ENCODE results near the gene IRAG1. TPM values are rescaled to one million over a fixed set of nuclear protein-coding genes. Genes with fewer than 3 reads are reported as not detected.
A peak's percentile ranks its signal among the peaks of the same experiment; 100 is the strongest.

Gene IRAG1
- total RNA-seq, 6 experiments from 2014 or later: 35.5 to 73.3 (median 38.2) TPM

- 0 out of 2 replicates have a peak overlapping the region, but pooled peaks have one; percentile 30 for H3K4me3 Mint-ChIP-seq
- H3K4me1 Mint-ChIP-seq (ENCODE audit: low read depth): peaks cover 49% of the 10 kb centered on the region
- H3K9me3 Mint-ChIP-seq: peaks cover 12% of the 10 kb centered on the region; the same call in 1 of the 2 replicates
- DNase-seq: peak; percentile 77
- H3K27ac Mint-ChIP-seq: peak overlapping the region; percentile 88
- peaks cover 17% of the 10 kb centered on the region for H3K36me3 Mint-ChIP-seq (ENCODE audit: low read depth)
- TF ChIP-seq, protein P1, sequence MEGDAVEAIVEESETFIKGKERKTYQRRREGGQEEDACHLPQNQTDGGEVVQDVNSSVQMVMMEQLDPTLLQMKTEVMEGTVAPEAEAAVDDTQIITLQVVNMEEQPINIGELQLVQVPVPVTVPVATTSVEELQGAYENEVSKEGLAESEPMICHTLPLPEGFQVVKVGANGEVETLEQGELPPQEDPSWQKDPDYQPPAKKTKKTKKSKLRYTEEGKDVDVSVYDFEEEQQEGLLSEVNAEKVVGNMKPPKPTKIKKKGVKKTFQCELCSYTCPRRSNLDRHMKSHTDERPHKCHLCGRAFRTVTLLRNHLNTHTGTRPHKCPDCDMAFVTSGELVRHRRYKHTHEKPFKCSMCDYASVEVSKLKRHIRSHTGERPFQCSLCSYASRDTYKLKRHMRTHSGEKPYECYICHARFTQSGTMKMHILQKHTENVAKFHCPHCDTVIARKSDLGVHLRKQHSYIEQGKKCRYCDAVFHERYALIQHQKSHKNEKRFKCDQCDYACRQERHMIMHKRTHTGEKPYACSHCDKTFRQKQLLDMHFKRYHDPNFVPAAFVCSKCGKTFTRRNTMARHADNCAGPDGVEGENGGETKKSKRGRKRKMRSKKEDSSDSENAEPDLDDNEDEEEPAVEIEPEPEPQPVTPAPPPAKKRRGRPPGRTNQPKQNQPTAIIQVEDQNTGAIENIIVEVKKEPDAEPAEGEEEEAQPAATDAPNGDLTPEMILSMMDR (IDR thresholded peaks at IDR 0.05): no peak
- peaks cover 2% of the 10 kb centered on the region; the same call in 1 of the 2 replicates for H3K27me3 Mint-ChIP-seq (ENCODE audit: insufficient read depth)
These were observed 31.8 kb upstream of the IRAG1 start for GRCh38 chr11:10725114-10725906.

- Mint-ChIP-seq H3K27ac (no peak overlapping the region), H3K27me3 (ENCODE audit: insufficient read depth) (peaks cover 6% of the 10 kb centered on the region), H3K36me3 (ENCODE audit: low read depth) (peaks cover 20% of the 10 kb centered on the region), H3K4me1 (ENCODE audit: low read depth) (peaks cover 23% of the 10 kb centered on the region), H3K9me3 (peaks cover 12% of the 10 kb centered on the region; the same call in 1 of the 2 replicates), H3K4me3 (no peak overlapping the region)
- TF ChIP-seq, protein P1 (IDR thresholded peaks at IDR 0.05): no peak
- DNase-seq: no peak
These were observed 28.8 kb upstream of the IRAG1 start for GRCh38 chr11:10722307-10722706.

GRCh38 chr11:10720881-10721376 is 27.4 kb upstream of the IRAG1 start:
- H3K9me3 Mint-ChIP-seq: peaks cover 9% of the 10 kb centered on the region; the same call in 1 of the 2 replicates
- no peak for DNase-seq
- no peak overlapping the region for H3K4me3 Mint-ChIP-seq
- TF ChIP-seq, protein P1 (IDR thresholded peaks at IDR 0.05): no peak
- H3K27me3 Mint-ChIP-seq (ENCODE audit: insufficient read depth): peaks cover 8% of the 10 kb centered on the region
- H3K27ac Mint-ChIP-seq: no peak overlapping the region
- peaks cover 22% of the 10 kb centered on the region for H3K36me3 Mint-ChIP-seq (ENCODE audit: low read depth)
- peaks cover 19% of the 10 kb centered on the region for H3K4me1 Mint-ChIP-seq (ENCODE audit: low read depth)

DNA sequence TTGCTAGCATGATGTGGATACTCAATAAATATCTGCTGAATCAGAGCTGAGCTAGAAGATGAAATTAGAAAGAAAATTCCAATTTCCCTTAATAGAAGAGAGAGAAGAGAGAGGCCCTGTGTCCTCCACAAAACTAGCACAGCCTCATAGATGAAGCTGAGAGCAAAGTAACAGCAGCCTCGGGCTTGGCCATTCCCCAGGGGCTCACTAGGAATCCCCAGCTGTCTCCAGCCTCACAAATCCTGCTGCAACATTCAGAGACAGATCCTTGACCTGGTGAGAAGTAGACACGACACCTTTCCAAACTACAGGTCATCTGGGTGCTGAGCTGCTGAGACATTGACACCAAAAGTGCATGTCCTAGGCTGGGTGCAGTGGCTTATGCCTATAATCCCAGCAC is 26.1 kb upstream of the IRAG1 start:
- peaks cover 12% of the 10 kb centered on the region for H3K36me3 Mint-ChIP-seq (ENCODE audit: low read depth)
- H3K4me3 Mint-ChIP-seq: no peak overlapping the region
- H3K27me3 Mint-ChIP-seq (ENCODE audit: insufficient read depth): peaks cover 8% of the 10 kb centered on the region
- peaks cover 17% of the 10 kb centered on the region for H3K4me1 Mint-ChIP-seq (ENCODE audit: low read depth)
- H3K27ac Mint-ChIP-seq: no peak overlapping the region
- TF ChIP-seq, protein P1 (IDR thresholded peaks at IDR 0.05): no peak
- no peak for DNase-seq
- H3K9me3 Mint-ChIP-seq: no peaks in the 10 kb centered on the region

DNA sequence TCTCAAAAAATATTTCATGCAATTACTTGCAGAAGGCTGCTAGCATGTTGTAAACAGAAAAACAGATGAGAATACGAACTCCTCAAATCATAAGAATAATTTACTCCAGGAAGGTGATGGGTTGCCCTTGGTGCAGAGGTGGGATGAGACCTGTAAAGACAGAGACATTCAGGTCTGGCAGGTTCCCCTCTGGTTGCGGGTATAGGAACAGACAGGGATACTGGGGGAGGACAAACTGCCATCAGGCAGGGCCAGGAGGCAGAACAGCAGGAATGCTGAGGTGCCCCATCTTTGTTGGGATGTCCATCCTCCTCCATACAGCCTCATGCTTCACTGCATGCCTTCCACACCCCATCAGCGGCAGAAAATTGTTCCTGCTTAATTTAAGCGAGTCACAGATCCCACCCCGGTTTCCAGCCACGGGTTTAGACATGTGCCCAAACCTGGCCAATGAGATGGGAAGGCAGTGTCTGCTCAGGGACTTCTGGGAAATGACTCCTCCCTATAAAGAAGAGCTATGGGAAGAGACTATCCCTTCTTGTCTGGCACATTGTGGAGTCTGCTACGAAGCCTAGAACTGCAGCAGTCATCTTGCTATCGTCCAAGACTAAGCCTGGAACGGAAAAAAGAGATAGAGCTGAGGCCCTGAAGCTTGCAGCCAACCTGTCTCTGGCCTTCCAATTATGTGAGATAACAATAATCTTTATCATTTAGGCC is 23.1 kb upstream of the IRAG1 start:
- H3K27me3 Mint-ChIP-seq (ENCODE audit: insufficient read depth): peaks cover 8% of the 10 kb centered on the region
- H3K27ac Mint-ChIP-seq: no peak overlapping the region
- H3K4me1 Mint-ChIP-seq (ENCODE audit: low read depth): peaks cover 25% of the 10 kb centered on the region
- DNase-seq: no peak
- H3K4me3 Mint-ChIP-seq: no peak overlapping the region
- H3K36me3 Mint-ChIP-seq (ENCODE audit: low read depth): peaks cover 7% of the 10 kb centered on the region; the same call in 1 of the 2 replicates
- TF ChIP-seq, protein P1 (IDR thresholded peaks at IDR 0.05): no peak
- H3K9me3 Mint-ChIP-seq: no peaks in the 10 kb centered on the region

All from HFFc6 (cell line).